Stimulated activated CD4-positive, alpha-beta T cell treated with anti-CD3 and anti-CD28 coated beads, TNF-alpha, amount 100 ng/mL, for 4 hours (primary cell): Measurements from ENCODE around the gene CADM4.
"Not testable (repeated sequence)": the region's sequence is repeated elsewhere in the genome, so short reads cannot be mapped to it uniquely, and the experiment has no call there.

Experiments used
- DNase-seq, 3 experiments: peaks; one replicate each; pipeline ENCODE4 v3.0.0-alpha.2; 2020; ENCODE audit warnings: low read depth in 3 of 3

Gene CADM4, protein sequence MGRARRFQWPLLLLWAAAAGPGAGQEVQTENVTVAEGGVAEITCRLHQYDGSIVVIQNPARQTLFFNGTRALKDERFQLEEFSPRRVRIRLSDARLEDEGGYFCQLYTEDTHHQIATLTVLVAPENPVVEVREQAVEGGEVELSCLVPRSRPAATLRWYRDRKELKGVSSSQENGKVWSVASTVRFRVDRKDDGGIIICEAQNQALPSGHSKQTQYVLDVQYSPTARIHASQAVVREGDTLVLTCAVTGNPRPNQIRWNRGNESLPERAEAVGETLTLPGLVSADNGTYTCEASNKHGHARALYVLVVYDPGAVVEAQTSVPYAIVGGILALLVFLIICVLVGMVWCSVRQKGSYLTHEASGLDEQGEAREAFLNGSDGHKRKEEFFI

DNA sequence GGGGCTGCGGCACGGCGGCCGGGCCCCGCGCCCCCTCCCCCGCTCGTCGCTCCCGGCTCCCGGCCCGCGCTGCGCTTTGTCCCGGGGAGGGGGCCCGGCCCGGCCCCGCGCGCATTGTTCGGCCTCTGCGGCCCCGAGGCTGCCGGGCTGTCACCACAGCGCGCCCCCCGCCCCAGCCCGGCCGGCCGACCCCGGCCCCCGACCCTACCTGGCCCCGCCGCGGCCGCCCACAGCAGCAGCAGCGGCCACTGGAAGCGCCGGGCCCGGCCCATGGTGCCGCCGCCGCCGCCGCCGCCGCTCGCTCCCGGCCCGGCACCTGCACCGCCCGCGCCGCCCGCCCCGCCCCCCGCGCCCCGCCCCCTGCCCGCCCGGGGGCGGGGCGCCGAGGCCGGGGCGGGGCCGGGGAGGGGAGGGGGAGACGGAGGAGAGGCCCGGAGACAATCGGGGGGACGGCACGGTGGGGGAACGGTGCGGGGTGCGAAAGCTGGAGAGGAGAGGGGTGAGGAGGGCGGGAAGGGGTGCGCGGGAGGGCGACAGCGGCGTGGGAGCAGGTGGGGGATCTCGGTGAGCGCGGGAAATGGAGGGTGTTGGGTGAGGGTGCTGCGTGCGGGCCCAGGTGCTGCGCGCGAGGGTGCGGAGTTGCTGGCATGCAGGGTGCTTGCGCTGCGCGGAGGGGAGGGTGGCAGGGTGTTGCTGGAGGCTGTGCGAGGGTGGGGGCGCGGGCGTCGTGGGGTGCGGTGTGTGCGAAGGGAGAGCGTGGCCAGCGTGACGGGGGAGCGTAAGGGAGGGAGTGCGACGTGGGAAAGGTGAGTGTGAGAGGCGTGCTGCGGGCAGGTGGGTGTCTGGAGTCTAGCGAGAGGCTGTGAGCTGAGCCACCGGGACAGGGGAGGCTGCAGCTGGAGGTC lies at the start of gene CADM4:
CADM4 (minus strand) TSS at position 332 of the 905 bp plus-strand sequence; CDS start at position 272, 60 bp downstream.
- DNase-seq, result peak; percentile 21 to 37 (median 26)

DNA sequence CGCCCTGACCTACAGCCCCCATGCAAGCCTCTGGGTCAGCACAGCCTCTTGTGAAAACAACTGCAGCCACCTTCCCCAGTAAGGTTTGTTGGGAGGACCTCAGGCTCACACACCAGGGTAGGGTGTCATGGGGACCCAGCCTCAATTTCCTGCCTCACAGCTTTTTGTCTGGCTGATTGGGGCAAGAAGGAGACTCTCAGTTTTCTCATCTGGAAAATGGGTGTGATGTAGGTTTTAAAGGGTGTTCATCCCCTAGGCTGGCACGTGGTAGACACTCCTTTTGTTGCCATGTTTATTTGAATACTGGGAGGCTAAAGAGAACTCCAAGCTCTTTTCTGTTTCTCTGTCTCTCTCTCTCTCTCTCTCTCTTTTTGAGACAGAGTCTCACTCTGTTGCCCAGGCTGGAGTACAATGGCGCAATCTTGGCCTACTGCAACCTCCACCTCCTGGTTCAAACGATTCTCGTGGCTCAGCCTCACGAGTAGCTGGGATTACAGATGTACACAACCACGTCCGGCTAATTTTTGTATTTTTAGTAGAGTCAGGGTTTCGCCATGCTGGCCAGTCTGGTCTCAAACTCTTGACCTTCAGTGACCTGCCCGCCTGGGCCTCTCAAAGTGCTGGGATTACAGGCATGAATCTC lies 48.5 kb upstream of the CADM4 start:
- DNase-seq, result no peak

DNA sequence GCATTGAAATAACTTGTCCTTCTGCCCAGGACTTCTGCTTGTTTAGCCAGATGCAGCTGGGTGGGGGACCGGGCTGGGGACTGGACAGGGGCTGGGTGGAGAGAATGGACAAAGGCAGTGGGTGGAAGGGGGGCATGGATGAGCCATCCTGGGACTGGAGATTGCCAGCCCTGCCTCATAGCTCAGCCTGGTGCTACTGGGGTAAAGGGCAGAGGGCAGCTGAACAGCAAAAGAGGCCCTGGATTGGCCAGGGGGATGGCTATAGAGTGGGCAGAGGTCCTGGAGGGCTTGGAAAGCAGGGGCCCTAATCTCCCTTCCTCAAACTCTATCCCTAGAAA lies 48.0 kb upstream of the CADM4 start:
- DNase-seq, result no peak

DNA sequence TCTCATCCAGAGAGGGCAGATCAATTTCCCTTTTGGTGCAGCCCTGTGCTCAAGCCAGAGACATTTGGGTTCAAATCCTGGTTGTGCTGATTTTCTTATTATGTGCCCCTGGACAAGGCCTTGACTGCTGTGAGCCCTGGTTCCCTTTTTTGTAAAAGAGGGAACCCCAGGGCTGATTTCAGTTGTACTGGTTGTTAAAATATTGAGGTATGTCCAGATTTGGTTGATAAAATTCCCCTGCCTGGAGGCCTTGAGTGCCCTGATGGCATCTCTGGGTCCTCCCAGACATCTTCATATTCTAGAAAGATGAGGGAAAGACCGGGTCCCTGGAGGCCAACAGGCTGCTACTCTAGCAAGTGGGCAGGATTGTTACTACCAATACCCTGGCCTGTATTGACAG lies 44.7 kb upstream of the CADM4 start:
- no peak for DNase-seq

DNA sequence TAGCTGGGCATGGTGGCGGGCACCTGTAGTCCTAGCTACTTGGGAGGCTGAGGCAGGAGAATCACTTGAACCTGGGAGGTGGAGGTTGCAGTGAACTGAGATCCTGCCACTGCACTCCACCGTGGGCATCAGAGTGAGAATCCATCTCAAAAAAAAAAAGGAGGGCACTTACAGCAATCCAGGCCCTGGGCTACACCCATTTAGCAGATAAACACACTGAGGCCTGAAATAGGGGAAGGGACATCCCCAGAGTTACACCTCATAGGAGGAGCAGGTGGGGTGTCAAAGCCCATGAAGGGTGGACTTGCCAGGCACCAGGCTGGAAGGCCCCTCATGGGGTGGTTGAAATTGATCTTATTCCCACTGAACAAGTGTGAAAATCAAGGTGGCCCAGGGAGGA lies 44.3 kb upstream of the CADM4 start:
- DNase-seq, result no peak

DNA sequence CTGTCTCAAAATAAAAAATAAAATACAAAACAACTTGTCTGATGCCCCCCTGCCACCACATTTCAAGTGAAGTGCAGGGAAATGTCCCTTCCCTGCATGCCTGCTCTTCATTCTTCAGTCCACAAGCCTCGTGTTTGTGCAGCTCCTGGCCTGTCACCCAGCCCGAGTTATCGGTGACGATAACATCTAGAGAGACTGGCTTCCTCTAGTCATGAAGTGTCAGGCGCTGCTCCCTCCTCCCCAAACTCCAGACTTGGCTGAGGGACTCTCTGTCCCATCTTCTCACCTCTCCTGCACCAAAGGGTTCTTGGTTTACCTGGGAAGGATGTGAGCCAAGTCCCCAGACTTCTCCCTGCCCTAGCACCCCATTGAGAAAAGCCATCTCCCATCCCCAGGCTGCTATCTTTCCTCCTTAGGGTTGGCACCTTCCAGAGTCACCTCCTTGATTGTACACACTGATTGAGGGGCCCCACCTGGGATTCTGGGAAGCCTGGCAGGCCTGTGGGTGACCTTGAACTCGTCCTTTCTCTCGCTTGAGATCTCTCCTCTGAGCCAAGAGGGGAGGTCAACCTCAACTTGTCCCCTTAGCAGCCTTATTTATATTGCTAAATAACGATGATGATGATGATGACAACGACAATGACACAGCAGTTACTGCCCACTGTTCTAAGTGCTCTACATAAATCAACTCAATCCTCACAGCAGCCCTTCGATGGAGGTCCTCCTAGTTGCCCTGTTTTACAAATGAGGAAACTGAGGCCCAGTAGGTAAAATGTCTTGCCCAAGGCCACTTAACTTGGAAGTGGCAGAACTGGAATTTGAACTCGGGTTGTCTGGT lies 43.4 kb upstream of the CADM4 start:
- DNase-seq, result no peak

DNA sequence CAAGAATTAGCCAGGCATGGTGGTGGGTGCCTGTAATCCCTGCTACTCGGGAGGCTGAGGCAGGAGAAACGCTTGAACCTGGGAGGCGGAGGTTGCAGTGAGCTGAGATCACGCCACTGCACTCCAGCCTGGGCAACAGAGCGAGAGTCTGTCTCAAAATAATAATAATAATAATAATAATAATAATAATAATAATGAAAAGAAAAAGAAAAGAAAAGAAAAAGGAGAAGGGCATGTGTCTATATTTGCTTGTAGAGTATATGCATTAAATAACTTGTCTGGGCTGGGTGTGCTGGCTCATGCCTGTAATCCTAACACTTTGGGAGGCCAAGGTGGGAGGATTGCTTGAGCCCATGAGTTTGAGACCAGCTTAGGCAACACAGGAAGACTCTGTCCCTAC lies 42.6 kb upstream of the CADM4 start:
- not testable (repeated sequence) for DNase-seq

DNA sequence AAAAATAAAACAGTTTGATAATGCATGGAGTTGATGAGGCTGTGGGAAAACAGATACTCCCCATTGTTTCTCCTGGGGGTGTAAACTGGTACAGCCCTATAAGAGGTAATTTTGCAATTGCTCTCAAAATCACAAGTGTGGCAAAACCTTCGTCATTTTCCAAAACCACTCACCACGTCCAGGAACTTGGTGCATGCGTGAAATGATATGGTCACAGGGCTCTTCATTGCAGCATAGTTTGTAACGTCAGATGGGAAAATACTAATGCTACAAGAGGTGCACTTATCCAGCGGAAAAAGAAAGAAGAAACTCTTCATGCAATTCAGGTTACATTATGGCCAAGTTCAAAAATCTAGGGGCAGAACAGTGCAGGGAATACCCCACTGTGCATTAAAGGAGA lies 42.2 kb upstream of the CADM4 start:
- DNase-seq, result no peak

DNA sequence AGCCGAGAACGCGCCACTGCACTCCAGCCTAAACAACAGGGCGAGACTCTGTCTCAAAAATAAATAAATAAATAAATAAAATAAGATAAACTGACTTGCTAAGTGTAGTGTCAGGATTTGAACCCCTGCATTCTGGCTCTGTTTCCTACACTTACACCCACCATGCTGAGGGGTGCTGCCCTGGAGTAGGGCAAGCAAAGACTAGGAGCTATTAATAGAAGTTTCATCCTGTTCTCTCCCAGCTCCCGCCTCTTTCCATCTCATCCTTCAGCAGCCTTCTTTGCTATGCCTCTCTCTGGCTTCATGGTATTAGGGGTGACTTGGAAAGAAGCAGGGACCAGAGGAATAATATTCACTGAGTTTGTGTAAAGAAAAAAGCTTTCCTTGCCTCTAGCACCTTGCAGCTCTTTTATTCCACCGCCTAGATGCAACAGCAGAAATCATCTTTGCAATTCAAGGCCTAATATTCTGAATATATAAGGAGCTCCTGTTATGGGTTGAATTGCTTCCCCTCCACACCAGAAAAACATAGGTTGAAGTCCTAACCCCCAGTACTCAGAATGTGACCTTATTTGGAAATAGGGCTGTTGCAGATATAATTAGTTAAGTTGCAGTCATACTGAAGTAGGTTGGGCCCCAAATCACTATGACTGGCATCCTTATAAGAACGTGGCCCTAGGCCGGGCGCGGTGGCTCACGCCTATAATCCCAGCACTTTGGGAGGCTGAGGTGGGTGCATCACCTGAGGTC lies 39.0 kb upstream of the CADM4 start:
- DNase-seq, result no peak

DNA sequence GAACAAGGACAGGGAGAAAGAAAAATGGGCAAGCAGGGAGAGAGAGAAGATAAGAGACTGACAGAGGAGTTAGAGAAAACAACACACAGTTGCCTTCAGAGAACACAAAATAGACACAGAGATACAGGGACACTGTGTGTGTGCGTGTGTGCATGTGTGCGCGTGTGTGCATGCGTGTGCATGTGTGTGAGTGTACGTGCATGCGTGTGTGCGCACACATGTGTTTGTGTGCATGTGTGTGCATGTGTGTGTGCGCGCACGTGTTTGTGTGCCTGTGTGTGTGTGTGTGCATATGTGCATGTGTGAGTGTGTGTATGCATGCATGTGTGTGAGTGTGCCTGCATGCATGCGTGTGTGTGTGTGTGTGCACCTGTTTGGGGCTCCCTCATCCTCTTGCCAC lies 36.3 kb upstream of the CADM4 start:
- DNase-seq, result no peak

DNA sequence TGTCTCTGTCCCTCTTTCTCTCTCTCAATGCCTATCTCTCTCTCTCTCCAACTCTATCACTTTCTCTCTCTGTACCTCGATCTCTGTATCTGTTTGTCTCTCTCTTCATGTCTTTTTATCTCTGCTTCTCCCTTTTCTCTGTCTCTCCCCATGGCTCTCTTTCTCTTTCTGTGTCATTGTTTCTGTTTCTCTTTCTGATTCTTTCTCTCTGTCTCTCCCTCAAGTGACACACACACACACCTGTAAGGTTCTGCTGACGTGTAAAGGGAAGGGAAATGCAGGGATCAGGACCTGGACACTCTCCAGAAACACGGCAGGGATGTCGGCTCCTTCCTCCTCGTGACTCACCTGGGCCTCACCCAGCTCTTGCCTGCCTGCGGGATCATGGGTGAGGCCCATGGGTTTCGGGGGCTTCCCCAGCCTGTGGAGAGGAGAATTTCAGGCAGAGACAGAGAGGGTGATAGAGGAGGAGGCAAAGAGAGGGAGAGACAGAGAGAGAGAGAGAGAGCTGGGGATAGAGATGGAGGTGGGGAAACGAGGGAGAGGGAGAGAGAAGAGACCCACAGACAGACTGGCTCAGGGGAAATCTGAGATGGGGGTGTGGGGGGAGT lies 35.7 kb upstream of the CADM4 start:
- DNase-seq, result no peak

DNA sequence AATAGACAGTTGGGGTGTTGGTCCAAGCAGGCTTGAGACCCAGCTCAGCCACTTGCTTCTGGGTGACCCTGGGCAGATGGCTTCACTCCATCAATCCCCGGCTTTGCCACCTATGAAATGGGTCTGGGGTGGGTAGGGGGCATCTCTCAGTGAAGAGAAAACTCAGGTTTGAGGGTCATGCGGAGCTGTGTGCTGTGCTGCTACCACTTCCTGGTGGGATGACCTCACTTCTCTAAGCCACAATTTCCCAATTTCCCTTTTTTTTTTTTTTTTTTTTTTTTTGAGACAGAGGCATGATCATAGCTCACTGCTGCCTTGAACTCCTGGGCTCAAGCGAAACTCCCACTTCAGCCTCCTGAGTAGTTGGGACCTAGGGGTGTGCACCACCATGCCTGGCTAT lies 34.9 kb upstream of the CADM4 start:
- DNase-seq, result no peak

DNA sequence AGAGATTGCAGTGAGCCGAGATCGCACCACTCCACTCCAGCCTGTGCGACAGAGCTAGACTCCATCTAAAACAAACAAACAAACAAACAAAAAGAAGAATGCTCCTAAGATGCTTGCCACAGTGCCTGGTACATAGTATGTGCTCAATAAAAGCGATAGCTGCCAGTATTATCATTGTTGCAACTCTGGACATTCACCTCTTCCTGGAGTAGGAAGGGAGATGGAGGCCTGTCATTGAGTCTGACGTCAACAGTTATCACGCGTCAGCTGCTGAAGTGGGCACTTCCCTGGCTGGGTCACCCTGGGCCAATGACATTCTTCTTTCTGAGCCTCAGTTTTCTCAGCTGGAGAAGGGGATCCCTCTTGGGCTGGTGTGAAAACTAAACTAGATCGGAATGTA lies 34.5 kb upstream of the CADM4 start:
- no peak for DNase-seq

DNA sequence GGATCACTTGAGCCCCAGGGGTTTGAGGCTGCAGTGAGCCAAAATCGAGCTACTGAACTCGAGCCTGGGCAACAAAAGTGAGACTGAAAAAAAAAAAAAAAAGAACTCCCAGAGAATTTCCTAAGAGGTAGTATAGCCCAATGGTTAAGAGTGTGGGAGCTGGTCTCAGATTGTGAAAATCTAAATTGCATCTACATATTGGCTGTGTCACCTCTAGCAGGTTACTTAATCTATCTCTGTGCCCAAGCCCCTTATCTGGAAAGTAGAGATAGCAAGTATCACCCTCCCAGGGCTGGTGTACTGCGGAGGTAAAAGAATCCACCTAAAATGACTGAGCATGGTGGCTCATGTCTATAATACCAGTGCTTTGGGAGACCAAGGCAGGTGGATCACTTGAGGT lies 34.0 kb upstream of the CADM4 start:
- DNase-seq, result no peak

DNA sequence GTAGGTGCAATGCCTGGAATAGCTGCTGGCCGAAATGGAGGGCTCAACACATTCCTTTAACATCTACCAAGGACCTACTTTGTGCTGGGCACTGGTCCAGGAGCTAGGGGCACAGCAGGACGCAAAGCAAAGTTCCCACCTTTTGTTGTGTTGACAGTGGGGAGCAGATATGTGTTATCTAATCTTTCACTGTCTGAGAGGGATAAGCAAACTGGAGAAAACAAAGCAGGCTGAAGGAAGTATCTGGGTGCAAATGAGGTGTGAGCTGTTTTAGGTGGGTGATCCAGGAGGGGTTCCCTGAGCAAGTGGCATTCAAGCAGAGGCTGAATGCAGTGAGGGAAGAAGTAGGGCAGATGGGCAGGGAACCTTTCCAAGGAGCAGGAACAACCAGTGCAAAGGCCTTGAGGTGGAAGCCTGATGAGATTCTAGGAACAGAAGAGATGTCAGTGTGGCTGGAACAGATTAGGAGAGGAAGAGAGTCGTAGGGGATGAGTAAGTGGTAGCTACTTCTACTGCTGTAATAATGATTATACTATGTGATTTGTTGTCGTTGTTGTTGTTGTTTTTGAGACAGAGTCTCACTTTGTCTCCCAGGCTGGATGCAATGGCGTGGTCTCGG lies 32.5 kb upstream of the CADM4 start:
- DNase-seq, result no peak

DNA sequence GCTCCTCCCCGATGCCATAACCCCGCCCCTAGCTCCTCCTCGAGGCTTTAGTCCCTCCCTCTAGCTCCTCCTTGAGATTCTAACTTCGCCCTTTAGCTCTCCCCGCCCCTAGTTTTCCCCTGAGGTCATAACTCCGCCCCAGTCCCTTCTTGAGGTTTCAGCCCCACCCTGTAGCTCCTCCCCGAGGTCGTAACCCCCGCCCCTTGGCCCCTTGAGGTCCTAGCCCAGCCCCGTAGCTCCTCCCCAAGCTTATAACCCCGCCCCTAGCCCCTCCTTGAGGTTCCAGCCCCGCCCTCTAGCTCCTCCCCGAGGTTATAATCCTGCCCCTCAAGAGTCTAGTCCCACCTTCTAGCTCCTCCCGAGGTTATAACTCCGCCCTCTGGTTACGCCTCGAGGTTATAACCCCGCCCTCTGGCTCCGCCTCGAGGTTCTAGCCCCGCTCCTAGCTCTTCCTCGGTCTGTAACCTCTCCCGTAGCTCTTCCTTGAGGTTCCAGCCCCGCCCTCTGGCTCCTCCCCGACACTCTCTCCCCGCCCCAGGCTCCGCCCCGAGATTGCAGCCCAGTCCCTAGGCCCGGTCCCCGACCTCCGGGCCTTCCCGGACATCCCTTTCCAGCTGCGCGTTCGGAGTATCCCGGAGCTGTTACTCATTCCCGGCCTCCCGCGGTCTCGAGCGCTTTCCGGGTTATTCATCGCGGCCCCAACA lies 28.9 kb upstream of the CADM4 start:
- peak; percentile 92 to 95 (median 93) for DNase-seq

DNA sequence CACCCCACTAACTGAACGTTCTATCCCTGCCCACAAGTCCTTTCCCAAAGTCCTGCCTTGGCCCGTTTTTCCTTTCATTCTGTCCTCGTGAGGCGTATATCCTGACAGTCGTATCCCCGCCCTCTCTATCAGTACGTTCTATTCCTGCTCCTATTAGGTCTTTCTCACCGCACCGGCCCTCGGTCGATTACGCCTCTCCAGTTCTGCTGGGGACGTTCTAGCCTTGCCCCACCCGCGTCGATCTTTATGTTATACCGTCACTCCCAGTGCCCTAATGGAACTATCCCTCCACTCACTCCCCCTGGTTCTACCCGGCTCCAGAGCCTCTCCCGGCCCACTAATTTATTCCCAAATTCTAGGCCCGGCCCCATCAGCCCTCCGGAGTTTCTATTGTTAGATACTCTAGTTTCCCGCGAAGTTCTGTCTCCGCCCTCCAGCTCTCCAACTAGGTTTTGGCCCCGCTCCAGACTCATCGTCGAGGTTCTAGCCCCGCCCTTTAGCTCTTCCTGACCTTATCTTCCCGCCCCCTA lies 28.3 kb upstream of the CADM4 start:
- DNase-seq, result no peak

DNA sequence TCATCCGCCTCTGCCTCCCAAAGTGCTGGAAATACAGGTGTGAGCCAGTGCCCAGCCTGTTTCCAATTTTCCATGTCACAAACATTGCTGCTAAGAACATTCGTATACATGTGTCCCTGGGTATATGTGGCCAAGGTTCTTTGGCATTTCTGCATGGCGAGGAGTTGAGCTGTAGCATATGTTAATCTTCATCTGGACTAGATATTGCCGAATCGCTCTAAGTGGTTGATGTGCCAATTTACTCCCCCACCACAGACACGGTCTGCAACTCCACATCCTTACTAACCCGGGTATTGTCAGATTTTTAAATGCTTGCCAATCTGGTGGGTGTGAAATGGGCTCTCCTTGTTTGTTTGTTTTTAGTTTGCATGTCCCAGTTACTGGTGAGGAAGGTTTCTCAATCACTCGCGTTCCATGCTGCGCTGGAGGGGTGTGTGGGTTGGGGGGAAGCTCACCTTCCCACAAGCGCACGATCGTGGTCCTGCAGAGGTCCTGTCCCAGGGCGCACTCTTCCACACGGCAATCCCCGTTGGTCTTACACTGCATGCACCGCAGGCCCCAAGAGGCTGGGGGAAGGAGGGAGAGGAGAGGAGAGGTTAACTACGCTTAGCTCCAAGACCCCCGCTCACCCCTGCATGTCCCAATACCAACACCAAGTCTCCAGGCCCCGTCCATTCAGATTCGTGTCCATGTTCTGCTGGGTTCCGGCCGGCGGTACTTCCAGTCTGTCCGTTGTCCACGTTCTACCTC lies 27.7 kb upstream of the CADM4 start:
- no peak for DNase-seq
